ENCODE results near the gene PLCH1. TPM values are rescaled to one million over a fixed set of nuclear protein-coding genes. Genes with fewer than 3 reads are reported as not detected.

The PLCH1 gene
- total RNA-seq, 2 experiments from 2014 or later, result 0.03 to 0.20 TPM

DNA sequence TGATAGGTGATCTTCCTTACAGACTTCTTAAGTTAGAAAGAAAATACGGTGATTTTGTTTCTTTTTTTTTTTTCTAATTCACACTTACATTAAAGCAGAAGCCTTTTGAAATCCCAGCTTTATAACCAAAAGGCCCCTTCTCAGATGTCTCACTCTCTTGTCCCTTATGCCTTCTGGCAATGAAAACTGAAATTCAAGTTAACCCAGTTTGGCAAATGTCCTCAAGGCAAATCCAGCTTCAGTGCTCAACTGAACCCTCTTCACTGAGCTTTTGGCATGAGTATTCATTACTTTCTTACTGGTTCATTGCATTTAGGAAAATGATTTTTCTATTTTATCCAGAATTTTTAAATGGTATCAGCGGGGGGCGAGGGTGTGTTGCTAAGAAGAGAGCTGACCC lies 17.0 kb downstream of the PLCH1 start:
- H3K9me3 Mint-ChIP-seq, result peaks cover 6% of the 10 kb centered on the region
- H3K27ac Mint-ChIP-seq, result no peak overlapping the region
- no peak for ATAC-seq (ENCODE audit: poor library complexity)
- H3K4me3 ChIP-seq (ENCODE audit: low read length), result no peak overlapping the region
- no peaks in the 10 kb centered on the region for H3K36me3 Mint-ChIP-seq (ENCODE audit: low read depth)
- intact Hi-C loops (cut with DNase I, micrococcal nuclease), result no loop called here
- CTCF ChIA-PET, result no interaction called here
- no peak for DNase-seq
- H3K36me3 ChIP-seq (ENCODE audit: insufficient read depth, low read length), result no peaks in the 10 kb centered on the region
- no peaks in the 10 kb centered on the region for H3K4me1 ChIP-seq (ENCODE audit: insufficient read depth, low read length)
- no peak overlapping the region for H3K27ac ChIP-seq (ENCODE audit: low read depth in 1 of 2, low read length in 2 of 2)
- POLR2A ChIA-PET, result interaction anchor here (0.6 kb wide), 1 partner anchor 1854 kb away, joined by 3 read pairs; no protein-coding TSS in a partner anchor
- TF ChIP-seq, protein P1, sequence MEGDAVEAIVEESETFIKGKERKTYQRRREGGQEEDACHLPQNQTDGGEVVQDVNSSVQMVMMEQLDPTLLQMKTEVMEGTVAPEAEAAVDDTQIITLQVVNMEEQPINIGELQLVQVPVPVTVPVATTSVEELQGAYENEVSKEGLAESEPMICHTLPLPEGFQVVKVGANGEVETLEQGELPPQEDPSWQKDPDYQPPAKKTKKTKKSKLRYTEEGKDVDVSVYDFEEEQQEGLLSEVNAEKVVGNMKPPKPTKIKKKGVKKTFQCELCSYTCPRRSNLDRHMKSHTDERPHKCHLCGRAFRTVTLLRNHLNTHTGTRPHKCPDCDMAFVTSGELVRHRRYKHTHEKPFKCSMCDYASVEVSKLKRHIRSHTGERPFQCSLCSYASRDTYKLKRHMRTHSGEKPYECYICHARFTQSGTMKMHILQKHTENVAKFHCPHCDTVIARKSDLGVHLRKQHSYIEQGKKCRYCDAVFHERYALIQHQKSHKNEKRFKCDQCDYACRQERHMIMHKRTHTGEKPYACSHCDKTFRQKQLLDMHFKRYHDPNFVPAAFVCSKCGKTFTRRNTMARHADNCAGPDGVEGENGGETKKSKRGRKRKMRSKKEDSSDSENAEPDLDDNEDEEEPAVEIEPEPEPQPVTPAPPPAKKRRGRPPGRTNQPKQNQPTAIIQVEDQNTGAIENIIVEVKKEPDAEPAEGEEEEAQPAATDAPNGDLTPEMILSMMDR (IDR thresholded peaks at IDR 0.05), result no peak
- H3K4me3 Mint-ChIP-seq, result no peak overlapping the region
- no peaks in the 10 kb centered on the region for H3K4me1 Mint-ChIP-seq (ENCODE audit: low read depth)
- H3K27me3 Mint-ChIP-seq, result peaks cover 22% of the 10 kb centered on the region
- peaks cover 0 to 6% of the 10 kb centered on the region in 2 experiments for H3K9me3 ChIP-seq (ENCODE audit: control insufficient read depth in 1 of 2, insufficient read depth in 1 of 2, low read length in 2 of 2)
- H3K27me3 ChIP-seq (ENCODE audit: control insufficient read depth in 1 of 2, insufficient read depth in 2 of 2, low read length in 2 of 2), result peaks cover 5 to 7% of the 10 kb centered on the region in 2 experiments

DNA sequence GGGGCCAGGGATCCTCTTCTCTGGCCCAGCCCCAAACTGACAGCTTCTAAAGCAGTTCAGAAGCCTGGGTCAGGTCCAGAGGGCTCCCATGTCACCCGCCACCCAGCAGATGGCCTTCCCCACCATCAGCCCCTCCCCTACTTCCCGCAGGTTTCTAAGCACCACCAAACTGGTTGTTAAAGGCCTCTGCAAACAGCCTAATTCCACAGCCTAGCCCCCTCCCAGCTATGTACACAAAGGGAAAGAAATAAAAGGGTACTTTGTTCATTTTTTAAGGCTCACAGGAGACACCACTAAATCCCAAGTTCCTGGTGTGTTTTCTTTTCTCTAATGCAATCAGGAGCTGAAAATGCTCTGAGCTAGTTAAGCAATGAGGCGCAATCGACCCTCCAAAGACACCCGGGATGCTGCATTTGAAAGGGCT lies 30.6 kb downstream of the PLCH1 start:
- ATAC-seq (ENCODE audit: poor library complexity), result no peak
- H3K27me3 Mint-ChIP-seq, result no peaks in the 10 kb centered on the region

DNA sequence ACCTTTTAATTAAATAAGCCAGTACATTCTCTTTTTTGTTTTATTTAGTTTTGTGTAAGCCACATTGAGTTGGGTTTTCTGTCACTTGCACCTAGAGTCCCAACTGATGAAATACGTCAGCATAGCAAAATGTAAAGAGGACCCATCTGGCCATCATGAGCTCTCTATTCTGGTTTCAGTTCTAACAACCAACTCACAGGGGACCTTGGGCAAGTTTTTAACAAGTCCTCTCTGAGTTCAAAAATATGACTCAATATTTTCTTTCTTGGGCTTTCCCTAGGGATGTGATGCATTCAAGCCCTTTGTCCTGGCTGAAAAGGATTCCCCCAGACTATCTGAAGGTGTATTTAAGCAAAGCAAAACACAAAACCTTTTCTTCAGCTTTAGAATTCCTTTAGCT lies 32.9 kb downstream of the PLCH1 start:
- Mint-ChIP-seq H3K9me3 (peaks cover 3% of the 10 kb centered on the region), H3K4me1 (ENCODE audit: low read depth) (no peaks in the 10 kb centered on the region), H3K27me3 (no peaks in the 10 kb centered on the region), H3K27ac (no peak overlapping the region), H3K4me3 (no peak overlapping the region), H3K36me3 (ENCODE audit: low read depth) (no peaks in the 10 kb centered on the region)
- Histone ChIP-seq H3K4me3 (ENCODE audit: low read length) (no peak overlapping the region), H3K27ac (ENCODE audit: low read depth in 1 of 2, low read length in 2 of 2) (no peak overlapping the region), H3K27me3 (ENCODE audit: control insufficient read depth in 1 of 2, insufficient read depth in 2 of 2, low read length in 2 of 2) (no peaks in the 10 kb centered on the region), H3K9me3 (ENCODE audit: control insufficient read depth in 1 of 2, insufficient read depth in 1 of 2, low read length in 2 of 2) (peaks cover 0 to 5% of the 10 kb centered on the region in 2 experiments), H3K4me1 (ENCODE audit: insufficient read depth, low read length) (no peaks in the 10 kb centered on the region), H3K36me3 (ENCODE audit: insufficient read depth, low read length) (no peaks in the 10 kb centered on the region)
- CTCF ChIA-PET, result no interaction called here
- DNase-seq (no peak), ATAC-seq (ENCODE audit: poor library complexity) (no peak)
- POLR2A ChIA-PET, result no interaction called here
- TF ChIP-seq, protein P1 (IDR thresholded peaks at IDR 0.05), result no peak
- intact Hi-C loops (cut with DNase I, micrococcal nuclease), result no loop called here

More for the DNA sequence above, 30.6 kb downstream of the PLCH1 start:
- intact Hi-C loops (cut with DNase I, micrococcal nuclease), result no loop called here
- POLR2A ChIA-PET, result no interaction called here
- TF ChIP-seq, protein P1 (IDR thresholded peaks at IDR 0.05), result no peak
- H3K27ac Mint-ChIP-seq, result no peak overlapping the region
- no peaks in the 10 kb centered on the region for H3K4me1 Mint-ChIP-seq (ENCODE audit: low read depth)
- DNase-seq, result no peak
- Histone ChIP-seq H3K4me1 (ENCODE audit: insufficient read depth, low read length) (no peaks in the 10 kb centered on the region), H3K4me3 (ENCODE audit: low read length) (no peak overlapping the region), H3K27me3 (ENCODE audit: control insufficient read depth in 1 of 2, insufficient read depth in 2 of 2, low read length in 2 of 2) (no peaks in the 10 kb centered on the region), H3K9me3 (ENCODE audit: control insufficient read depth in 1 of 2, insufficient read depth in 1 of 2, low read length in 2 of 2) (peaks cover 6 to 9% of the 10 kb centered on the region in 2 experiments), H3K36me3 (ENCODE audit: insufficient read depth, low read length) (no peaks in the 10 kb centered on the region), H3K27ac (ENCODE audit: low read depth in 1 of 2, low read length in 2 of 2) (no peak overlapping the region)
- peaks cover 8% of the 10 kb centered on the region for H3K9me3 Mint-ChIP-seq
- H3K36me3 Mint-ChIP-seq (ENCODE audit: low read depth), result no peaks in the 10 kb centered on the region
- H3K4me3 Mint-ChIP-seq, result no peak overlapping the region
- CTCF ChIA-PET, result no interaction called here

Measured in CD4-positive, alpha-beta T cell (primary cell).